ENCODE data around the gene CNST.

DNA sequence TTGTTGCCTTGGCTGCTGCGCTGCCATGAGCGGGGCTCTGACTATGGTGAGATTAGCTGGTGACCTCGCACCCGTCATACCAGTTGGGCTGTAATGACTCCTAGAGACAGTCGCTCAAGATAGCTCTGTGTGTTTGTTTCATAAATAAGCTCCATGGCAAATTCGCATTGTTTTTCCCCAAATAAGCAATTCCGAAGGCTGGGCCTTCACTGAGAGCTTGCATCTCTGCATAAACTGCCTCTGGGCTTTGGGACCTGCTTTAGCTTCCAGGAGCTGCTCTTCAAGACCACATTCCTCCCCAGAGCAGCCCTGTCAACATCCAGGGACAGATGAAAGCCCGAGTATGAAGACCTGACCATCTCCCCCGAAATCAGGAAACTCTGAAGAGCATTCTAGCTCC is 117.3 kb downstream of the CNST start:
- TF ChIP-seq, protein P1, sequence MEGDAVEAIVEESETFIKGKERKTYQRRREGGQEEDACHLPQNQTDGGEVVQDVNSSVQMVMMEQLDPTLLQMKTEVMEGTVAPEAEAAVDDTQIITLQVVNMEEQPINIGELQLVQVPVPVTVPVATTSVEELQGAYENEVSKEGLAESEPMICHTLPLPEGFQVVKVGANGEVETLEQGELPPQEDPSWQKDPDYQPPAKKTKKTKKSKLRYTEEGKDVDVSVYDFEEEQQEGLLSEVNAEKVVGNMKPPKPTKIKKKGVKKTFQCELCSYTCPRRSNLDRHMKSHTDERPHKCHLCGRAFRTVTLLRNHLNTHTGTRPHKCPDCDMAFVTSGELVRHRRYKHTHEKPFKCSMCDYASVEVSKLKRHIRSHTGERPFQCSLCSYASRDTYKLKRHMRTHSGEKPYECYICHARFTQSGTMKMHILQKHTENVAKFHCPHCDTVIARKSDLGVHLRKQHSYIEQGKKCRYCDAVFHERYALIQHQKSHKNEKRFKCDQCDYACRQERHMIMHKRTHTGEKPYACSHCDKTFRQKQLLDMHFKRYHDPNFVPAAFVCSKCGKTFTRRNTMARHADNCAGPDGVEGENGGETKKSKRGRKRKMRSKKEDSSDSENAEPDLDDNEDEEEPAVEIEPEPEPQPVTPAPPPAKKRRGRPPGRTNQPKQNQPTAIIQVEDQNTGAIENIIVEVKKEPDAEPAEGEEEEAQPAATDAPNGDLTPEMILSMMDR (IDR thresholded peaks at IDR 0.05): no peak
- TF ChIP-seq POLR2AphosphoS5 (IDR thresholded peaks at IDR 0.05) (no peak), POLR2A (IDR thresholded peaks at IDR 0.05) (no peak)

All from gastroesophageal sphincter (tissue), 3 donors.